HEK293 (cell line): ENCODE data around the gene HOXD9.

Experiments used
- FEZF1 ChIP-seq: fragments of 450-650 bp; formaldehyde crosslinking; IDR thresholded peaks from 2 replicates; pipeline ENCODE4 v1.5.1; 2016; ENCODE audit warnings: missing biosample characterization, missing genetic modification characterization
- SCRT2 ChIP-seq: fragments of 450-650 bp; formaldehyde crosslinking; IDR thresholded peaks from 2 replicates; pipeline ENCODE4 v1.5.1; 2016; ENCODE audit warnings: missing biosample characterization, missing genetic modification characterization
- ZBTB20 ChIP-seq: fragments of 450-650 bp; formaldehyde crosslinking; IDR thresholded peaks from 2 replicates; pipeline ENCODE4 v1.5.1; 2016; ENCODE audit warnings: missing biosample characterization, missing genetic modification characterization
- ZBTB7A ChIP-seq: fragments of 450-650 bp; formaldehyde crosslinking; IDR thresholded peaks from 2 replicates; pipeline ENCODE4 v1.5.1; 2016; ENCODE audit warnings: low read depth, missing biosample characterization, missing genetic modification characterization
- ZIC2 ChIP-seq: fragments of 450-650 bp; formaldehyde crosslinking; IDR thresholded peaks from 2 replicates; pipeline ENCODE4 v1.5.1; 2016; ENCODE audit warnings: missing biosample characterization, missing genetic modification characterization
- ZNF112 ChIP-seq: fragments of 450-650 bp; formaldehyde crosslinking; IDR thresholded peaks from 2 replicates; pipeline ENCODE4 v1.5.0; 2017; ENCODE audit warnings: missing biosample characterization, missing genetic modification characterization
- ZNF157 ChIP-seq: fragments of 450-650 bp; formaldehyde crosslinking; IDR thresholded peaks from 2 replicates; pipeline ENCODE4 v1.5.1; 2016; ENCODE audit warnings: missing biosample characterization, missing genetic modification characterization
- ZNF341 ChIP-seq: fragments of 450-650 bp; formaldehyde crosslinking; IDR thresholded peaks from 2 replicates; pipeline ENCODE4; 2016; ENCODE audit warnings: low read depth, missing biosample characterization, missing genetic modification characterization
- ZNF350 ChIP-seq: fragments of 450-650 bp; formaldehyde crosslinking; IDR thresholded peaks from 2 replicates; pipeline ENCODE4 v1.5.0; 2017; ENCODE audit warnings: missing biosample characterization, mild to moderate bottlenecking, missing genetic modification characterization
- ZNF48 ChIP-seq: fragments of 450-650 bp; formaldehyde crosslinking; IDR thresholded peaks from 2 replicates; pipeline ENCODE4 v1.5.1; 2016; ENCODE audit warnings: missing biosample characterization, missing genetic modification characterization
- ZNF529 ChIP-seq: fragments of 450-650 bp; formaldehyde crosslinking; IDR thresholded peaks from 2 replicates; pipeline ENCODE4 v1.5.1; 2017; ENCODE audit warnings: missing genetic modification characterization, missing biosample characterization; ENCODE audit not compliant: insufficient replicate concordance
- ZNF596 ChIP-seq: fragments of 450-650 bp; IDR thresholded peaks from 2 replicates; pipeline ENCODE4 v1.5.0; 2018; ENCODE audit warnings: missing biosample characterization, mild to moderate bottlenecking, missing genetic modification characterization, moderate library complexity
- ZNF610 ChIP-seq: fragments of 450-650 bp; formaldehyde crosslinking; IDR thresholded peaks from 2 replicates; pipeline ENCODE4 v1.5.1; 2016; ENCODE audit warnings: missing biosample characterization, missing genetic modification characterization, borderline replicate concordance
- ZNF677 ChIP-seq: fragments of 450-650 bp; IDR thresholded peaks from 2 replicates; pipeline ENCODE4 v1.5.0; 2018; ENCODE audit warnings: missing biosample characterization, mild to moderate bottlenecking, missing genetic modification characterization, moderate library complexity
- ZNF76 ChIP-seq: fragments of 450-650 bp; formaldehyde crosslinking; IDR thresholded peaks from 2 replicates; pipeline ENCODE4; 2016; ENCODE audit warnings: low read depth, missing biosample characterization, missing genetic modification characterization, borderline replicate concordance
- ZSCAN23 ChIP-seq: fragments of 450-650 bp; formaldehyde crosslinking; IDR thresholded peaks from 2 replicates; pipeline ENCODE4 v1.5.1; 2016; ENCODE audit warnings: missing biosample characterization, missing genetic modification characterization
- TF ChIP-seq, protein P1 (sequence below): fragments of 450-650 bp; IDR thresholded peaks from 2 replicates; pipeline ENCODE4 v1.5.1; 2018; ENCODE audit warnings: missing biosample characterization, missing genetic modification characterization
- TF ChIP-seq, protein P2 (sequence below): fragments of 450-650 bp; formaldehyde crosslinking; IDR thresholded peaks from 2 replicates; pipeline ENCODE4 v1.5.1; 2016; ENCODE audit warnings: missing biosample characterization, missing genetic modification characterization
- TF ChIP-seq, protein P3 (sequence below): fragments of 450-650 bp; formaldehyde crosslinking; IDR thresholded peaks from 2 replicates; pipeline ENCODE4 v1.5.1; 2016; ENCODE audit warnings: missing biosample characterization, missing genetic modification characterization
- TF ChIP-seq, protein P4 (sequence below): fragments of 450-650 bp; formaldehyde crosslinking; conservative IDR thresholded peaks from 2 replicates; pipeline ENCODE4 v1.5.1; 2016; ENCODE audit warnings: low read depth, missing biosample characterization, missing genetic modification characterization
- TF ChIP-seq, protein P5 (sequence below): fragments of 450-650 bp; formaldehyde crosslinking; IDR thresholded peaks from 2 replicates; pipeline ENCODE4 v1.5.1; 2016; ENCODE audit warnings: missing biosample characterization, missing genetic modification characterization, low read depth
- TF ChIP-seq, protein P6 (sequence below): fragments of 450-650 bp; formaldehyde crosslinking; IDR thresholded peaks from 2 replicates; pipeline ENCODE4 v1.5.1; 2016; ENCODE audit warnings: missing biosample characterization, missing genetic modification characterization
- TF ChIP-seq, protein P7 (sequence below): fragments of 450-650 bp; formaldehyde crosslinking; IDR thresholded peaks from 2 replicates; pipeline ENCODE4 v1.5.1; 2016; ENCODE audit warnings: missing biosample characterization, missing genetic modification characterization, low read depth

The HOXD9 gene

DNA sequence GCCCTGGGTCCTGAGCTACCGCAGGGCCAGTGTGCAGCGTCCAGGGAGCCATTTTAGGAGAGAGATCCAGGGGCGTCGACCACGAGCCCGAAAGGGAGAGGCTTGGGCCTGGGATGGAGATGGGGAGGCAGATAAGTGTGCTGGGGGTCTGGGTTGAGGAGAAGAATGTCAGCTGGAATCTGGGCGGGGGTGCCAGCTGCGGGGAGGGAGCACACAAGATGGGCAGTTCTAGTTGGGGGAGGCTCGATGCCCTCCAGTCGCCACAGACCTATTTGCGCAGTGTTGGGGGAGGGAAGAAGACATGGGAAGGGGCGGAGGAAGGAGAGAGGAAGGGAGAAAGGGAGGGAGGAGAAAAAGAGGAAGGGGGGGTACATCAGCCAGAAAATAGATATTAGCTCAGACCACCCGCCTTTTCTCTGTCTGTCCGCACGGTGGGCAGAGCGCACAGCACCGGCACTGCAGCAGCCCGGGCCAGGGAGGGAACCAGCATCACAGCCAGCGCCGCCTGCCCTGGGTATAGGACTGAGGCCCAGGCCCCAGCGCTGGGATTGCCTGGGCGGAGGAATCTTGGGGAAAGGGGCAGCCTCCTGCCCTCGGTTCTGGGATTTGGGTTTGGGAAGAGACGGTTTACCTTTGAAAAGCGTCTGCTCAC is 17.3 kb upstream of the HOXD9 start (continued):
- TF ChIP-seq, protein P1, sequence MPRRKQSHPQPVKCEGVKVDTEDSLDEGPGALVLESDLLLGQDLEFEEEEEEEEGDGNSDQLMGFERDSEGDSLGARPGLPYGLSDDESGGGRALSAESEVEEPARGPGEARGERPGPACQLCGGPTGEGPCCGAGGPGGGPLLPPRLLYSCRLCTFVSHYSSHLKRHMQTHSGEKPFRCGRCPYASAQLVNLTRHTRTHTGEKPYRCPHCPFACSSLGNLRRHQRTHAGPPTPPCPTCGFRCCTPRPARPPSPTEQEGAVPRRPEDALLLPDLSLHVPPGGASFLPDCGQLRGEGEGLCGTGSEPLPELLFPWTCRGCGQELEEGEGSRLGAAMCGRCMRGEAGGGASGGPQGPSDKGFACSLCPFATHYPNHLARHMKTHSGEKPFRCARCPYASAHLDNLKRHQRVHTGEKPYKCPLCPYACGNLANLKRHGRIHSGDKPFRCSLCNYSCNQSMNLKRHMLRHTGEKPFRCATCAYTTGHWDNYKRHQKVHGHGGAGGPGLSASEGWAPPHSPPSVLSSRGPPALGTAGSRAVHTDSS: peak; percentile 88
- TF ChIP-seq ZNF48 (tag by site-specific recombination) (no peak), ZSCAN23 (no peak), ZBTB20 (tag by site-specific recombination) (peak; percentile 89), FEZF1 (peak; percentile 53), ZNF350 (tag by site-specific recombination) (no peak), SCRT2 (tag by site-specific recombination) (no peak), ZNF112 (tag by site-specific recombination) (no peak), ZIC2 (peak; percentile 12; the same call in 1 of the 2 replicates), ZNF596 (tag by site-specific recombination) (no peak), ZNF157 (tag by site-specific recombination) (no peak), ZNF529 (tag by site-specific recombination) (no peak), ZNF341 (tag by site-specific recombination) (peak; percentile 95), ZNF76 (tag by site-specific recombination) (peak; percentile 77), ZNF610 (no peak), ZNF677 (tag by site-specific recombination) (no peak), ZBTB7A (tag by site-specific recombination) (no peak)
- TF ChIP-seq, protein P2, sequence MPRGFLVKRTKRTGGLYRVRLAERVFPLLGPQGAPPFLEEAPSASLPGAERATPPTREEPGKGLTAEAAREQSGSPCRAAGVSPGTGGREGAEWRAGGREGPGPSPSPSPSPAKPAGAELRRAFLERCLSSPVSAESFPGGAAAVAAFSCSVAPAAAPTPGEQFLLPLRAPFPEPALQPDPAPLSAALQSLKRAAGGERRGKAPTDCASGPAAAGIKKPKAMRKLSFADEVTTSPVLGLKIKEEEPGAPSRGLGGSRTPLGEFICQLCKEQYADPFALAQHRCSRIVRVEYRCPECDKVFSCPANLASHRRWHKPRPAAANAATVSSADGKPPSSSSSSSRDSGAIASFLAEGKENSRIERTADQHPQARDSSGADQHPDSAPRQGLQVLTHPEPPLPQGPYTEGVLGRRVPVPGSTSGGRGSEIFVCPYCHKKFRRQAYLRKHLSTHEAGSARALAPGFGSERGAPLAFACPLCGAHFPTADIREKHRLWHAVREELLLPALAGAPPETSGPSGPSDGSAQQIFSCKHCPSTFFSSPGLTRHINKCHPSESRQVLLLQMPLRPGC: no peak
- TF ChIP-seq, protein P3, sequence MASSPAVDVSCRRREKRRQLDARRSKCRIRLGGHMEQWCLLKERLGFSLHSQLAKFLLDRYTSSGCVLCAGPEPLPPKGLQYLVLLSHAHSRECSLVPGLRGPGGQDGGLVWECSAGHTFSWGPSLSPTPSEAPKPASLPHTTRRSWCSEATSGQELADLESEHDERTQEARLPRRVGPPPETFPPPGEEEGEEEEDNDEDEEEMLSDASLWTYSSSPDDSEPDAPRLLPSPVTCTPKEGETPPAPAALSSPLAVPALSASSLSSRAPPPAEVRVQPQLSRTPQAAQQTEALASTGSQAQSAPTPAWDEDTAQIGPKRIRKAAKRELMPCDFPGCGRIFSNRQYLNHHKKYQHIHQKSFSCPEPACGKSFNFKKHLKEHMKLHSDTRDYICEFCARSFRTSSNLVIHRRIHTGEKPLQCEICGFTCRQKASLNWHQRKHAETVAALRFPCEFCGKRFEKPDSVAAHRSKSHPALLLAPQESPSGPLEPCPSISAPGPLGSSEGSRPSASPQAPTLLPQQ: peak; percentile 58
- TF ChIP-seq, protein P4, sequence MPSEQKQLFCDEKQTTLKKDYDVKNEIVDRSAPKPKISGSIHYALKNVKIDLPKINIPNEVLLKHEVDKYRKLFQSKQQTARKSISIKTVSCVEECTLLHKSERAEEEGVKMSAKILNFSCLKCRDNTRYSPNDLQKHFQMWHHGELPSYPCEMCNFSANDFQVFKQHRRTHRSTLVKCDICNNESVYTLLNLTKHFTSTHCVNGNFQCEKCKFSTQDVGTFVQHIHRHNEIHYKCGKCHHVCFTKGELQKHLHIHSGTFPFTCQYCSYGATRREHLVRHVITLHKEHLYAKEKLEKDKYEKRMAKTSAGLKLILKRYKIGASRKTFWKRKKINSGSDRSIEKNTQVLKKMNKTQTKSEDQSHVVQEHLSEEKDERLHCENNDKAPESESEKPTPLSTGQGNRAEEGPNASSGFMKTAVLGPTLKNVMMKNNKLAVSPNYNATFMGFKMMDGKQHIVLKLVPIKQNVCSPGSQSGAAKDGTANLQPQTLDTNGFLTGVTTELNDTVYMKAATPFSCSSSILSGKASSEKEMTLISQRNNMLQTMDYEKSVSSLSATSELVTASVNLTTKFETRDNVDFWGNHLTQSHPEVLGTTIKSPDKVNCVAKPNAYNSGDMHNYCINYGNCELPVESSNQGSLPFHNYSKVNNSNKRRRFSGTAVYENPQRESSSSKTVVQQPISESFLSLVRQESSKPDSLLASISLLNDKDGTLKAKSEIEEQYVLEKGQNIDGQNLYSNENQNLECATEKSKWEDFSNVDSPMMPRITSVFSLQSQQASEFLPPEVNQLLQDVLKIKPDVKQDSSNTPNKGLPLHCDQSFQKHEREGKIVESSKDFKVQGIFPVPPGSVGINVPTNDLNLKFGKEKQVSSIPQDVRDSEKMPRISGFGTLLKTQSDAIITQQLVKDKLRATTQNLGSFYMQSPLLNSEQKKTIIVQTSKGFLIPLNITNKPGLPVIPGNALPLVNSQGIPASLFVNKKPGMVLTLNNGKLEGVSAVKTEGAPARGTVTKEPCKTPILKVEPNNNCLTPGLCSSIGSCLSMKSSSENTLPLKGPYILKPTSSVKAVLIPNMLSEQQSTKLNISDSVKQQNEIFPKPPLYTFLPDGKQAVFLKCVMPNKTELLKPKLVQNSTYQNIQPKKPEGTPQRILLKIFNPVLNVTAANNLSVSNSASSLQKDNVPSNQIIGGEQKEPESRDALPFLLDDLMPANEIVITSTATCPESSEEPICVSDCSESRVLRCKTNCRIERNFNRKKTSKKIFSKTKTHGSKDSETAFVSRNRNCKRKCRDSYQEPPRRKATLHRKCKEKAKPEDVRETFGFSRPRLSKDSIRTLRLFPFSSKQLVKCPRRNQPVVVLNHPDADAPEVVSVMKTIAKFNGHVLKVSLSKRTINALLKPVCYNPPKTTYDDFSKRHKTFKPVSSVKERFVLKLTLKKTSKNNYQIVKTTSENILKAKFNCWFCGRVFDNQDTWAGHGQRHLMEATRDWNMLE (tag by site-specific recombination): no peak
- TF ChIP-seq, protein P5, sequence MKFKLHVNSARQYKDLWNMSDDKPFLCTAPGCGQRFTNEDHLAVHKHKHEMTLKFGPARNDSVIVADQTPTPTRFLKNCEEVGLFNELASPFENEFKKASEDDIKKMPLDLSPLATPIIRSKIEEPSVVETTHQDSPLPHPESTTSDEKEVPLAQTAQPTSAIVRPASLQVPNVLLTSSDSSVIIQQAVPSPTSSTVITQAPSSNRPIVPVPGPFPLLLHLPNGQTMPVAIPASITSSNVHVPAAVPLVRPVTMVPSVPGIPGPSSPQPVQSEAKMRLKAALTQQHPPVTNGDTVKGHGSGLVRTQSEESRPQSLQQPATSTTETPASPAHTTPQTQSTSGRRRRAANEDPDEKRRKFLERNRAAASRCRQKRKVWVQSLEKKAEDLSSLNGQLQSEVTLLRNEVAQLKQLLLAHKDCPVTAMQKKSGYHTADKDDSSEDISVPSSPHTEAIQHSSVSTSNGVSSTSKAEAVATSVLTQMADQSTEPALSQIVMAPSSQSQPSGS (tag by site-specific recombination): no peak
- TF ChIP-seq, protein P6, sequence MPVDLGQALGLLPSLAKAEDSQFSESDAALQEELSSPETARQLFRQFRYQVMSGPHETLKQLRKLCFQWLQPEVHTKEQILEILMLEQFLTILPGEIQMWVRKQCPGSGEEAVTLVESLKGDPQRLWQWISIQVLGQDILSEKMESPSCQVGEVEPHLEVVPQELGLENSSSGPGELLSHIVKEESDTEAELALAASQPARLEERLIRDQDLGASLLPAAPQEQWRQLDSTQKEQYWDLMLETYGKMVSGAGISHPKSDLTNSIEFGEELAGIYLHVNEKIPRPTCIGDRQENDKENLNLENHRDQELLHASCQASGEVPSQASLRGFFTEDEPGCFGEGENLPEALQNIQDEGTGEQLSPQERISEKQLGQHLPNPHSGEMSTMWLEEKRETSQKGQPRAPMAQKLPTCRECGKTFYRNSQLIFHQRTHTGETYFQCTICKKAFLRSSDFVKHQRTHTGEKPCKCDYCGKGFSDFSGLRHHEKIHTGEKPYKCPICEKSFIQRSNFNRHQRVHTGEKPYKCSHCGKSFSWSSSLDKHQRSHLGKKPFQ (tag by site-specific recombination): no peak
- TF ChIP-seq, protein P7, sequence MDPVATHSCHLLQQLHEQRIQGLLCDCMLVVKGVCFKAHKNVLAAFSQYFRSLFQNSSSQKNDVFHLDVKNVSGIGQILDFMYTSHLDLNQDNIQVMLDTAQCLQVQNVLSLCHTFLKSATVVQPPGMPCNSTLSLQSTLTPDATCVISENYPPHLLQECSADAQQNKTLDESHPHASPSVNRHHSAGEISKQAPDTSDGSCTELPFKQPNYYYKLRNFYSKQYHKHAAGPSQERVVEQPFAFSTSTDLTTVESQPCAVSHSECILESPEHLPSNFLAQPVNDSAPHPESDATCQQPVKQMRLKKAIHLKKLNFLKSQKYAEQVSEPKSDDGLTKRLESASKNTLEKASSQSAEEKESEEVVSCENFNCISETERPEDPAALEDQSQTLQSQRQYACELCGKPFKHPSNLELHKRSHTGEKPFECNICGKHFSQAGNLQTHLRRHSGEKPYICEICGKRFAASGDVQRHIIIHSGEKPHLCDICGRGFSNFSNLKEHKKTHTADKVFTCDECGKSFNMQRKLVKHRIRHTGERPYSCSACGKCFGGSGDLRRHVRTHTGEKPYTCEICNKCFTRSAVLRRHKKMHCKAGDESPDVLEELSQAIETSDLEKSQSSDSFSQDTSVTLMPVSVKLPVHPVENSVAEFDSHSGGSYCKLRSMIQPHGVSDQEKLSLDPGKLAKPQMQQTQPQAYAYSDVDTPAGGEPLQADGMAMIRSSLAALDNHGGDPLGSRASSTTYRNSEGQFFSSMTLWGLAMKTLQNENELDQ (tag by site-specific recombination): no peak
